ENCODE results near the gene WASHC4. TPM values are rescaled to one million over a fixed set of nuclear protein-coding genes. Genes with fewer than 3 reads are reported as not detected.

Gene WASHC4
- total RNA-seq, 4 donors from 2014 or later, result 56.6 to 93.3 (median 71.4) TPM

DNA sequence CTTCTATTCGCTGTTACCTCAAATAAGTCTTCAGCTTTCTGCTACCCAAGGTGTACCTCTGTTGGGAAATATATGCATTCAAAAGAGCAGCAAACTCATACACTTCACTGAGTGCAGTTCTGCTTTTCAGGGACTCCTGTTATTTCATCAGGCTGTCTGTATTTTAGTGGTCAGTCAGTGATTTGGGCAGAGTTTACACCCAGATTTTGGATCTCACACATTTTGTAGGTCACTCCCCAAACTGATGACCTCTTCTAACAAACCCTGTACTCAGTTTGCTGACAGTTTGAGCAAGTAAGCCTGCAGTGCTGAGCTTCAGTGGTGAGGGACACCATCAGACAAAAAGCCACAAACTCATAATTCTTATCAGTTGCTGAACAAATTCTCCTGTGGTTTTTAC, 8.2 kb upstream of the WASHC4 start:
- no peak overlapping the region for H3K4me3 ChIP-seq
- peaks cover 0 to 8% (median 0%) of the 10 kb centered on the region in 4 donors for H3K9me3 ChIP-seq
- H3K4me1 ChIP-seq, result no peaks in the 10 kb centered on the region
- no peak overlapping the region for H3K27ac ChIP-seq
- TF ChIP-seq, protein P1, sequence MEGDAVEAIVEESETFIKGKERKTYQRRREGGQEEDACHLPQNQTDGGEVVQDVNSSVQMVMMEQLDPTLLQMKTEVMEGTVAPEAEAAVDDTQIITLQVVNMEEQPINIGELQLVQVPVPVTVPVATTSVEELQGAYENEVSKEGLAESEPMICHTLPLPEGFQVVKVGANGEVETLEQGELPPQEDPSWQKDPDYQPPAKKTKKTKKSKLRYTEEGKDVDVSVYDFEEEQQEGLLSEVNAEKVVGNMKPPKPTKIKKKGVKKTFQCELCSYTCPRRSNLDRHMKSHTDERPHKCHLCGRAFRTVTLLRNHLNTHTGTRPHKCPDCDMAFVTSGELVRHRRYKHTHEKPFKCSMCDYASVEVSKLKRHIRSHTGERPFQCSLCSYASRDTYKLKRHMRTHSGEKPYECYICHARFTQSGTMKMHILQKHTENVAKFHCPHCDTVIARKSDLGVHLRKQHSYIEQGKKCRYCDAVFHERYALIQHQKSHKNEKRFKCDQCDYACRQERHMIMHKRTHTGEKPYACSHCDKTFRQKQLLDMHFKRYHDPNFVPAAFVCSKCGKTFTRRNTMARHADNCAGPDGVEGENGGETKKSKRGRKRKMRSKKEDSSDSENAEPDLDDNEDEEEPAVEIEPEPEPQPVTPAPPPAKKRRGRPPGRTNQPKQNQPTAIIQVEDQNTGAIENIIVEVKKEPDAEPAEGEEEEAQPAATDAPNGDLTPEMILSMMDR (IDR thresholded peaks at IDR 0.05), result no peak
- TF ChIP-seq POLR2A (IDR thresholded peaks at IDR 0.05), result no peak
- DNase-seq, result no peak
- H3K27me3 ChIP-seq, result no peaks in the 10 kb centered on the region
- no peaks in the 10 kb centered on the region for H3K36me3 ChIP-seq

DNA sequence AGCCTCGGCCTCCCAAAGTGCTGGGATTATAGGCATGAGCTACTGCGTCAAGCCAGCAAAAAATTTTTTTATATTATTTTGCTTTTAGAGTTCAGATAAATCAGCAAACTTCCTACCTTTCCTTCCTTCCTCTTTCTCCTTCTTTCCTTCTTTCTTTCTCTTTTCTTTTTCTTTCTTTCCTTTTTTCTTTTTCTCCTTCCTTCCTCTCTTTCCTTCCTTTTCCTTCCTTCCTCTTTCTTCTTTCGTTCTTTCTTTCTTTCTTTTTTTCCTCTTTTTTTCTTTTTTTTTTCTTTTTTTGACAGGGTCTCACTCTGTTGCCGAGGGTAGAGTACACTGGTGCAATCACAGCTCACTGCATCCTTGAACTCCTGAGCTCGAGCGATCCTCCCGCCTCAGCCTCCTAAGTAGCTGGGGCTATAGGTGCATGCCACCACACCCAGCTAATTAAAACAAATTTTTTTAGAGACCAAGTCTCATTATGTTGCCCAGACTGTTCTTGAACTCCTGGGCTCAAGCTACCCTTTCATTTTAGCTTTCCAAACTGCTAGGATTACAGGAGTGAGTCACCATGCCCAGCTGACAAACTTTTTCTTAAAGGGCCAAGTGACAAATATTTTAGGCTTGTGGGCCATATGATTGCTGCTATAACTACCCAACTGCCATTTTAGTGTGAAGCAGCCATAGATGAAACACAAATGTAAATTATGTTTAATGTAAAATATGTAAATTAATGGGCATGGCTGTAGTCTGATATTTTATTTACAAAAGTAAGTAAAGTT, 7.1 kb upstream of the WASHC4 start:
- no peak for DNase-seq
- H3K4me1 ChIP-seq, result no peaks in the 10 kb centered on the region
- no peak overlapping the region for H3K27ac ChIP-seq
- H3K4me3 ChIP-seq, result no peak overlapping the region
- H3K27me3 ChIP-seq, result no peaks in the 10 kb centered on the region
- peaks cover 0 to 3% (median 0%) of the 10 kb centered on the region in 4 donors for H3K9me3 ChIP-seq
- no peaks in the 10 kb centered on the region for H3K36me3 ChIP-seq
- TF ChIP-seq, protein P1 (IDR thresholded peaks at IDR 0.05), result no peak
- TF ChIP-seq POLR2A (IDR thresholded peaks at IDR 0.05), result no peak

DNA sequence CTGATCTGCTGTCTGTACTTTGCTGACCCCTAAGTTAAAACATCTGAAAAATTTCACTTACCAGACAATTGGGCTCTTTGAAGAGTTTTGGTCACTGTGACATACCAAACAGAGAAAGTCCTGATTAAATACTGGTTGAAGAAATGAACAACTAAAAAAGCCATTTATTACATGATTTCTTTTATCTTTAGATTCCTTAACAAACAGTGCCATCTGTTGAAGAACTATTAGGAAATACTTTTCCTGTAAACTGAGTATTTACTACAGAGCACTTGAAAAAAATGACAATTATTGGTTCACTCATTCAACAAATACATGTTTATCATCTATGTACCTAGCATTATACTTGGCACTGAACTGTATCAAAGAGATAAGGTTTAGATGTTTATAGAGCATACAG, 6.5 kb upstream of the WASHC4 start:
- no peak for DNase-seq
- TF ChIP-seq POLR2A (IDR thresholded peaks at IDR 0.05), result no peak
- TF ChIP-seq, protein P1 (IDR thresholded peaks at IDR 0.05), result peak in 1 of 6 experiments; percentile 20

DNA sequence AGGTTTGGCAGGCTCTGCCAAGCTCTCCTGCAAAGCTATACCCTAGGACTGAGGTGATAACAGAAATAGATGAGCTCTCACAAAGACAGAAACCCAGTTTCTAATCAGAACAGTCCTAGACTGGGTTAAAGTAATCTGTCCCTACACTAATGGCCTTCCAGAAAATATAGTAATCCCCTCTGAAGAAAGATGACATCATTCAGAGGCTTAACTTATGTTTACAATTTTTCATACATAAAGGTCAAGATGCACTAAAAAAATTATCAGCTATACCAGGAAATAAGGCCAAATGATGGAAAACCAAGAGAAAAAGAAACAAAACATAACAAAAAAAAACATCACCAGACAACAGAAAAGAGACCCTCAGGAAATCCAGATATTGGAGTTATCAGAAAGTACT, 4.9 kb upstream of the WASHC4 start:
- Histone ChIP-seq H3K4me1 (no peaks in the 10 kb centered on the region), H3K4me3 (no peak overlapping the region), H3K27me3 (no peaks in the 10 kb centered on the region), H3K27ac (no peak overlapping the region), H3K9me3 (no peaks in the 10 kb centered on the region), H3K36me3 (no peaks in the 10 kb centered on the region)
- DNase-seq, result no peak
- no peak for TF ChIP-seq POLR2A (IDR thresholded peaks at IDR 0.05)

More for the DNA sequence above, 6.5 kb upstream of the WASHC4 start:
- Histone ChIP-seq H3K4me3 (no peak overlapping the region), H3K27me3 (no peaks in the 10 kb centered on the region), H3K9me3 (peaks cover 0 to 3% (median 0%) of the 10 kb centered on the region in 4 donors), H3K36me3 (no peaks in the 10 kb centered on the region), H3K27ac (no peak overlapping the region), H3K4me1 (no peaks in the 10 kb centered on the region)

DNA sequence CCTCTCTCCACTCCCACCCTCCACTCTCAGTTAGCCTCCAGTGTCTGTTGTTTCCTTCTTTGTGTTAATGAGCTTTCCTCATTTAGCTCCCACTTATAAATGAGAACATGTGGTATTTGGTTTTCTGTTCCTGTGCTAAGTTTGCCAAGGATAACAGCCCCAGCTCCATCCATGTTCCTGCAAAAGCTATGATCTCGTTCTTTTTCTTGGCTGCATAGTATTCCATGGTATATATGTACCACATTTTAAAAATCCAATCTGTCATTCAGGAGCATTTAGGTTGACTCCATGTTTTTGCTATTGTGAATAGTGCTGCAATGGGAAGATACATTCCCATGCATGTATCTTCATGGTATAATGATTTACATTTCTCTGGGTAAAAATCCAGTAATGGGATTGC, 2.8 kb upstream of the WASHC4 start:
- DNase-seq, result no peak
- H3K27me3 ChIP-seq, result no peaks in the 10 kb centered on the region
- TF ChIP-seq, protein P1 (IDR thresholded peaks at IDR 0.05), result no peak
- no peak for TF ChIP-seq POLR2A (IDR thresholded peaks at IDR 0.05)

DNA sequence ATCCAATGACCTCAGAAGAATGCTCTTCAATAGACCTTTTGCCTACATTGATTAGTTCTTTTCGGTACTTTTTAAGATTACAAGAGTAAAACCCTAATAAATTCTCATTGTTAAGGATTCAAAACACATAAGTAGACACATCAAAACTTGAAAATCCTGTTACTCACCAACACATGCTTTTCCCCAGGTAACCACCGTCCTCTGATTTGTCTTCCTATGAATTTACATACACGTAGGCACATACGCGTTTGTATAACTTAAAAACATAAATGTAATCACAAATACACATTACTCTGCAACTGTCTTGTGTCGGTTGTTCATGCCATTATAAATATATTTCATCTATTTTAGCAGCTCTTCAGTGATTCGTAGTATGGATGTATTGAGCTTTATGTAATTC, 910 bp upstream of the WASHC4 start:
- H3K9me3 ChIP-seq, result no peaks in the 10 kb centered on the region
- H3K4me1 ChIP-seq, result peaks cover 0 to 22% (median 6%) of the 10 kb centered on the region in 4 donors
- H3K27me3 ChIP-seq, result no peaks in the 10 kb centered on the region
- no peak overlapping the region for H3K27ac ChIP-seq
- H3K36me3 ChIP-seq, result peaks cover 0 to under 1% (median 0%) of the 10 kb centered on the region in 3 donors
- peak overlapping the region in 3 of 4 donors; percentile 87 to 96 (median 91) for H3K4me3 ChIP-seq
- DNase-seq, result no peak
- TF ChIP-seq POLR2A (IDR thresholded peaks at IDR 0.05), result no peak
- TF ChIP-seq, protein P1 (IDR thresholded peaks at IDR 0.05), result no peak

More for the DNA sequence above, 2.8 kb upstream of the WASHC4 start:
- Histone ChIP-seq H3K27ac (no peak overlapping the region), H3K36me3 (no peaks in the 10 kb centered on the region), H3K4me1 (peaks cover 0 to 10% (median 0%) of the 10 kb centered on the region in 4 donors), H3K4me3 (no peak overlapping the region), H3K9me3 (no peaks in the 10 kb centered on the region)
